ENCODE results near the gene RGP1. TPM values are rescaled to one million over a fixed set of nuclear protein-coding genes. Genes with fewer than 3 reads are reported as not detected.

RGP1 gene
- total RNA-seq, 1 experiment from 2014 or later: 26.6 TPM

- CTCF ChIA-PET: interaction anchor here (0.5 to 2.6 kb wide), 8 partner anchors 23 to 145 kb away, joined by 3 to 16 read pairs (median 3); no protein-coding TSS in a partner anchor
- H3K27ac Mint-ChIP-seq (ENCODE audit: unreplicated experiment): no peak overlapping the region
- peaks cover 14% of the 10 kb centered on the region for H3K4me1 Mint-ChIP-seq (ENCODE audit: low read depth, unreplicated experiment)
Observed at GRCh38 chr9:35790385-35791296, 41.6 kb downstream of the RGP1 start.

GRCh38 chr9:35791297-35791921 is 42.3 kb downstream of the RGP1 start, which contains the start of gene NPR2:
Gene NPR2 (plus strand): TSS chr9:35791591. CDS start chr9:35792409, 818 bp downstream.
- Mint-ChIP-seq H3K27ac (ENCODE audit: unreplicated experiment) (no peak within 1 kb of the TSS), H3K9me3 (ENCODE audit: low read depth, unreplicated experiment) (no peaks in the 10 kb centered on the region), H3K36me3 (ENCODE audit: insufficient read depth, unreplicated experiment) (peaks cover 6% of the 10 kb centered on the region), H3K4me3 (ENCODE audit: low read depth, unreplicated experiment) (no peak within 1 kb of the TSS), H3K4me1 (ENCODE audit: low read depth, unreplicated experiment) (peaks cover 18% of the 10 kb centered on the region), H3K27me3 (ENCODE audit: unreplicated experiment) (no peaks in the 10 kb centered on the region)
- intact Hi-C loops (cut with micrococcal nuclease; ENCODE audit: unreplicated experiment): no loop called here
- no peak for DNase-seq
- TF ChIP-seq CTCF (IDR thresholded peaks at IDR 0.05; ENCODE audit: unreplicated experiment): no peak
- CTCF ChIA-PET: no interaction called here
- no TSS peak for BruUV-seq (replicated peaks)

More at GRCh38 chr9:35790385-35791296, 41.6 kb downstream of the RGP1 start:
- no TSS peak for BruUV-seq (replicated peaks)
- Mint-ChIP-seq H3K4me3 (ENCODE audit: low read depth, unreplicated experiment) (no peak overlapping the region), H3K36me3 (ENCODE audit: insufficient read depth, unreplicated experiment) (peaks cover 6% of the 10 kb centered on the region), H3K27me3 (ENCODE audit: unreplicated experiment) (no peaks in the 10 kb centered on the region), H3K9me3 (ENCODE audit: low read depth, unreplicated experiment) (no peaks in the 10 kb centered on the region)
- intact Hi-C loops (cut with micrococcal nuclease; ENCODE audit: unreplicated experiment): loop anchor here (1.0 kb wide), 2 partner anchors 36 to 92 kb away; no protein-coding TSS in a partner anchor
- peak; percentile 48 for DNase-seq
- no peak for TF ChIP-seq CTCF (IDR thresholded peaks at IDR 0.05; ENCODE audit: unreplicated experiment)

GRCh38 chr9:35792024-35792813 is 43.1 kb downstream of the RGP1 start:
- peaks cover 18% of the 10 kb centered on the region for H3K4me1 Mint-ChIP-seq (ENCODE audit: low read depth, unreplicated experiment)

More at GRCh38 chr9:35792024-35792813, 43.1 kb downstream of the RGP1 start:
- H3K4me3 Mint-ChIP-seq (ENCODE audit: low read depth, unreplicated experiment): no peak overlapping the region
- intact Hi-C loops (cut with micrococcal nuclease; ENCODE audit: unreplicated experiment): no loop called here
- no peak overlapping the region for H3K27ac Mint-ChIP-seq (ENCODE audit: unreplicated experiment)
- CTCF ChIA-PET: no interaction called here
- no peak for DNase-seq
- no peaks in the 10 kb centered on the region for H3K9me3 Mint-ChIP-seq (ENCODE audit: low read depth, unreplicated experiment)
- TF ChIP-seq CTCF (IDR thresholded peaks at IDR 0.05; ENCODE audit: unreplicated experiment): no peak
- H3K36me3 Mint-ChIP-seq (ENCODE audit: insufficient read depth, unreplicated experiment): peaks cover 6% of the 10 kb centered on the region
- BruUV-seq (replicated peaks): no TSS peak
- no peaks in the 10 kb centered on the region for H3K27me3 Mint-ChIP-seq (ENCODE audit: unreplicated experiment)

Data from Calu3 (cell line).